K562 (cell line): ENCODE data around the gene NPAS2. TPM values are rescaled to one million over a fixed set of nuclear protein-coding genes. Genes with fewer than 3 reads are reported as not detected.

ENCODE experiments used
- ATF1 ChIP-seq, 2 experiments: fragments of 450-650 bp in 1 of 2; IDR thresholded peaks; 2 replicates each; pipeline ENCODE4 v1.6.1; 2016; ENCODE audit warnings: missing compliant biosample characterization in 1 of 2, missing genetic modification characterization in 1 of 2
- BCLAF1 ChIP-seq, 2 experiments: fragments of 450-650 bp in 1 of 2; IDR thresholded peaks; 2 replicates each; pipeline ENCODE4 v1.6.1; 2011 to 2017; ENCODE audit warnings: low read depth in 2 of 2, antibody characterized with exemption in 1 of 2, borderline replicate concordance in 1 of 2, low read length in 1 of 2, mild to moderate bottlenecking in 1 of 2, mixed read lengths in 1 of 2; ENCODE audit not compliant: control insufficient read depth in 1 of 2
- BDP1 ChIP-seq: IDR thresholded peaks from 3 replicates; pipeline ENCODE4 v1.6.1; 2011; ENCODE audit not compliant: insufficient read length, insufficient read depth
- BRF1 ChIP-seq: IDR thresholded peaks from 3 replicates; pipeline ENCODE4 v1.6.1; 2011; ENCODE audit warnings: borderline replicate concordance, mild to moderate bottlenecking; ENCODE audit not compliant: insufficient read length; ENCODE audit errors: extremely low read depth
- CHD1 ChIP-seq: fragments of 200-600 bp; sonication (generic); IDR thresholded peaks from one replicate; pipeline ENCODE4 v1.6.1; 2012; ENCODE audit warnings: mild to moderate bottlenecking, moderate library complexity, low read length, inconsistent platforms
- CTBP1 ChIP-seq: fragments of 450-650 bp; IDR thresholded peaks from 2 replicates; pipeline ENCODE4 v1.6.1; 2016; ENCODE audit warnings: borderline replicate concordance
- ELF4 ChIP-seq: fragments of 450-650 bp; formaldehyde crosslinking; IDR thresholded peaks from 2 replicates; pipeline ENCODE4 v1.4.0; 2022; ENCODE audit warnings: missing genetic modification characterization
- ETS2 ChIP-seq: IDR thresholded peaks from 2 replicates; pipeline ENCODE4 v1.6.1; 2016; ENCODE audit warnings: borderline replicate concordance, missing genetic modification characterization, mild to moderate bottlenecking, moderate library complexity, missing compliant biosample characterization; ENCODE audit not compliant: poor library complexity, severe bottlenecking
- FOXP1 ChIP-seq: sonication (generic); formaldehyde crosslinking; IDR thresholded peaks from 2 replicates; pipeline ENCODE4 v1.8.0; 2022; ENCODE audit warnings: mild to moderate bottlenecking, missing genetic modification reagents
- JUND ChIP-seq, 2 experiments: IDR thresholded peaks; 2 replicates in 1 of 2; 3 replicates in 1 of 2; pipeline ENCODE4 v1.6.1; 2011; ENCODE audit warnings: borderline replicate concordance in 2 of 2, low read depth in 2 of 2, low read length in 2 of 2, improper control_type of control experiment in 1 of 2, missing biosample characterization in 1 of 2, missing genetic modification characterization in 1 of 2, missing genetic modification reagents in 1 of 2
- KLF1 ChIP-seq: fragments of 450-650 bp; IDR thresholded peaks from 2 replicates; pipeline ENCODE4 v1.6.1; 2016; ENCODE audit warnings: missing genetic modification characterization, missing compliant biosample characterization
- LARP7 ChIP-seq: fragments of 450-650 bp; IDR thresholded peaks from 2 replicates; pipeline ENCODE4 v1.6.1; 2016
- RHOXF2B ChIP-seq: fragments of 250-450 bp; sonication (Bioruptor Pico); conservative IDR thresholded peaks from 2 replicates; pipeline ENCODE4 v1.5.1; 2021
- SMC3 ChIP-seq: conservative IDR thresholded peaks from 2 replicates; pipeline ENCODE4 v1.6.1; 2011; ENCODE audit warnings: low read depth, low read length, improper control_type of control experiment; ENCODE audit not compliant: insufficient read depth
- SRSF3 ChIP-seq: fragments of 200-400 bp; formaldehyde crosslinking; IDR thresholded peaks from 2 replicates; pipeline ENCODE4 v1.6.1; 2016; ENCODE audit warnings: mild to moderate bottlenecking, low read length, moderate library complexity; ENCODE audit not compliant: insufficient read depth
- SUPT5H ChIP-seq: fragments of 450-650 bp; IDR thresholded peaks from 2 replicates; pipeline ENCODE4 v1.6.1; 2016
- TCFL5 ChIP-seq: fragments of 250-450 bp; sonication (Bioruptor Pico); conservative IDR thresholded peaks from 2 replicates; pipeline ENCODE4 v1.6.1; 2021; ENCODE audit warnings: mild to moderate bottlenecking, moderate library complexity, matching md5 sums
- VEZF1 ChIP-seq: fragments of 200-800 bp; sonication (Bioruptor generic); IDR thresholded peaks from 2 replicates; pipeline ENCODE4 v1.6.1; 2017; ENCODE audit warnings: missing genetic modification characterization, missing compliant biosample characterization
- XRCC5 ChIP-seq: fragments of 200-400 bp; formaldehyde crosslinking; IDR thresholded peaks from 2 replicates; pipeline ENCODE4 v1.6.1; 2017; ENCODE audit warnings: low read depth, mild to moderate bottlenecking, low read length
- ZFP1 ChIP-seq: fragments of 450-650 bp; formaldehyde crosslinking; IDR thresholded peaks from 2 replicates; pipeline ENCODE4 v1.4.0; 2020; ENCODE audit warnings: mild to moderate bottlenecking, mixed read lengths
- ZKSCAN3 ChIP-seq: fragments of 250-450 bp; sonication (Bioruptor Pico); IDR thresholded peaks from 2 replicates; pipeline ENCODE4 v1.4.0; 2020
- ZNF174 ChIP-seq: fragments of 250-450 bp; sonication (Bioruptor Pico); IDR thresholded peaks from 2 replicates; pipeline ENCODE4 v1.4.0; 2020; ENCODE audit warnings: mild to moderate bottlenecking
- ZNF24 ChIP-seq: fragments of 450-650 bp; IDR thresholded peaks from 2 replicates; pipeline ENCODE4 v1.6.1; 2016
- ZNF3 ChIP-seq: fragments of 250-450 bp; sonication (Bioruptor Pico); IDR thresholded peaks from 2 replicates; pipeline ENCODE4 v1.5.0; 2021; ENCODE audit warnings: mild to moderate bottlenecking, moderate library complexity
- polyA plus RNA-seq, 8 experiments: library from polyadenylated mRNA; depleted of rRNA in 4 of 8; stranded (reverse) in 5 of 8; unstranded in 3 of 8; fragments of >200 nt; fragmentation: Nextera tagmentation in 2 of 8; fragmentation: Illumina TruSeq in 1 of 8; extraction: Ambion mirVana in 2 of 8; extraction: Trizol in 1 of 8; gene quantifications; 2 replicates each; pipeline versions ENCODE4 v1.2.1 to v1.2.3, GENCODE V29; 2011 to 2014; ENCODE audit warnings: inconsistent platforms in 1 of 8, missing spikeins in 1 of 8
- total RNA-seq, 7 experiments: library from RNA; depleted of rRNA in 6 of 7; stranded (reverse); fragments of >200 nt in 6 of 7; fragmentation: Illumina TruSeq in 2 of 7; extraction: Trizol in 2 of 7; gene quantifications; 2 replicates each; pipeline versions ENCODE4 v1.2.1 to v1.2.3, GENCODE V29; 2011 to 2021; ENCODE audit warnings: low replicate concordance in 1 of 7
- TF ChIP-seq, protein P1 (sequence below): fragments of 250-450 bp; sonication (Bioruptor Pico); IDR thresholded peaks from 2 replicates; pipeline ENCODE4 v1.6.1; 2021; ENCODE audit warnings: mild to moderate bottlenecking

Gene NPAS2
- total and polyA plus RNA-seq, 9 of the 15 experiments (the other 6 are each of a cell fraction or from before 2014, with no cell fraction given), result 0.06 to 0.29 (median 0.07) TPM; not detected in 5

- no peak for TF ChIP-seq BCLAF1 (IDR thresholded peaks at IDR 0.05; ENCODE audit: borderline replicate concordance in 1 of 2, control insufficient read depth in 1 of 2, low read depth in 2 of 2, low read length in 1 of 2)
- TF ChIP-seq TCFL5 (CRISPR knock-in tag), result no peak
- no peak for TF ChIP-seq KLF1 (tag)
- no peak for TF ChIP-seq SUPT5H
- TF ChIP-seq SRSF3, result no peak
- TF ChIP-seq VEZF1 (CRISPR knock-in tag), result peak; percentile 48
- TF ChIP-seq ZFP1 (CRISPR knock-in tag), result no peak
- TF ChIP-seq BRF1, result no peak
- TF ChIP-seq ELF4 (CRISPR knock-in tag), result no peak; the same call in 1 of the 2 replicates
- TF ChIP-seq RHOXF2B (CRISPR knock-in tag), result no peak
- TF ChIP-seq FOXP1 (CRISPR knock-in tag), result no peak
- peak; percentile 74; the same call in 1 of the 2 replicates for TF ChIP-seq ZNF24
- no peak for TF ChIP-seq BDP1
- no peak for TF ChIP-seq XRCC5
- TF ChIP-seq SMC3, result peak; percentile 96
- no peak for TF ChIP-seq ZKSCAN3 (CRISPR knock-in tag)
- no peak for TF ChIP-seq ZNF174 (CRISPR knock-in tag)
- TF ChIP-seq ZNF3 (CRISPR knock-in tag), result no peak
- TF ChIP-seq JUND (IDR thresholded peaks at IDR 0.05; ENCODE audit: borderline replicate concordance, low read depth, low read length), result 0 out of 2 replicates have a peak, but pooled peaks have one; percentile 11
- TF ChIP-seq JUND (tag; IDR thresholded peaks at IDR 0.05; ENCODE audit: borderline replicate concordance, low read depth, low read length), result no peak; the same call in 2 of the 3 replicates
- TF ChIP-seq CHD1, result no peak
- TF ChIP-seq ATF1 (CRISPR knock-in tag; IDR thresholded peaks at IDR 0.05), result no peak
- peak; percentile 36; the same call in 1 of the 2 replicates for TF ChIP-seq ATF1 (tag; IDR thresholded peaks at IDR 0.05)
- TF ChIP-seq, protein P1, sequence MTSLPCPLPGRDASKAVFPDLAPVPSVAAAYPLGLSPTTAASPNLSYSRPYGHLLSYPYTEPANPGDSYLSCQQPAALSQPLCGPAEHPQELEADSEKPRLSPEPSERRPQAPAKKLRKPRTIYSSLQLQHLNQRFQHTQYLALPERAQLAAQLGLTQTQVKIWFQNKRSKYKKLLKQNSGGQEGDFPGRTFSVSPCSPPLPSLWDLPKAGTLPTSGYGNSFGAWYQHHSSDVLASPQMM (CRISPR knock-in tag), result no peak
- TF ChIP-seq LARP7, result peak; percentile 34; the same call in 1 of the 2 replicates
- peak; percentile 65; the same call in 1 of the 2 replicates for TF ChIP-seq CTBP1
- TF ChIP-seq ETS2 (tag), result no peak
Measured at GRCh38 chr2:100984892-100985307, 165.0 kb downstream of the NPAS2 start (continued).
